ENCODE measurements around the gene HDLBP. TPM values are rescaled to one million over a fixed set of nuclear protein-coding genes. Genes with fewer than 3 reads are reported as not detected.

The HDLBP gene
- polyA plus RNA-seq, 4 donors: 136 to 394 (median 171) TPM

- DNase-seq: no peak
- H3K4me3 ChIP-seq (ENCODE audit: low read depth in 1 of 3, low read length in 3 of 3): no peak overlapping the region
- no peaks in the 10 kb centered on the region for H3K4me1 ChIP-seq (ENCODE audit: control insufficient read depth in 3 of 3, insufficient read depth in 2 of 3, low read depth in 1 of 3, low read length in 2 of 3)
- no peak overlapping the region for H3K27ac ChIP-seq (ENCODE audit: low read depth in 1 of 3, low read length in 2 of 3)
- no peaks in the 10 kb centered on the region for H3K27me3 ChIP-seq (ENCODE audit: control insufficient read depth in 3 of 3, insufficient read depth in 3 of 3, low read length in 3 of 3)
- FAIRE-seq: no peak
- no peaks in the 10 kb centered on the region for H3K36me3 ChIP-seq (ENCODE audit: control insufficient read depth in 3 of 3, insufficient read depth in 2 of 3, low read depth in 1 of 3, low read length in 3 of 3)
- WGBS, 3 donors: 57 to 77% (median 71%) methylated on average over 10 of the region's 10 CpGs
- H3K9me3 ChIP-seq (ENCODE audit: control insufficient read depth in 2 of 2, insufficient read depth in 1 of 2, low read depth in 1 of 2, low read length in 1 of 2): no peaks in the 10 kb centered on the region
Observed at GRCh38 chr2:241204010-241204384, 111.5 kb downstream of the HDLBP start.

GRCh38 chr2:241203218-241204009, 112.1 kb downstream of the HDLBP start:
- no peak for DNase-seq
- no peak overlapping the region for H3K27ac ChIP-seq (ENCODE audit: low read depth in 1 of 3, low read length in 2 of 3)
- WGBS, 3 donors: 92 to 94% (median 93%) methylated on average over 23 to 27 of the region's 27 CpGs
- H3K36me3 ChIP-seq (ENCODE audit: control insufficient read depth in 3 of 3, insufficient read depth in 2 of 3, low read depth in 1 of 3, low read length in 3 of 3): no peaks in the 10 kb centered on the region
- no peak for FAIRE-seq
- H3K4me1 ChIP-seq (ENCODE audit: control insufficient read depth in 3 of 3, insufficient read depth in 2 of 3, low read depth in 1 of 3, low read length in 2 of 3): no peaks in the 10 kb centered on the region
- no peaks in the 10 kb centered on the region for H3K27me3 ChIP-seq (ENCODE audit: control insufficient read depth in 3 of 3, insufficient read depth in 3 of 3, low read length in 3 of 3)
- no peak overlapping the region for H3K4me3 ChIP-seq (ENCODE audit: low read depth in 1 of 3, low read length in 3 of 3)
- H3K9me3 ChIP-seq (ENCODE audit: control insufficient read depth in 2 of 2, insufficient read depth in 1 of 2, low read depth in 1 of 2, low read length in 1 of 2): no peaks in the 10 kb centered on the region

- FAIRE-seq: no peak
- Histone ChIP-seq H3K27ac (ENCODE audit: low read depth in 1 of 3, low read length in 2 of 3) (no peak overlapping the region), H3K27me3 (ENCODE audit: control insufficient read depth in 3 of 3, insufficient read depth in 3 of 3, low read length in 3 of 3) (no peaks in the 10 kb centered on the region), H3K4me3 (ENCODE audit: low read depth in 1 of 3, low read length in 3 of 3) (no peak overlapping the region), H3K4me1 (ENCODE audit: control insufficient read depth in 3 of 3, insufficient read depth in 2 of 3, low read depth in 1 of 3, low read length in 2 of 3) (no peaks in the 10 kb centered on the region), H3K36me3 (ENCODE audit: control insufficient read depth in 3 of 3, insufficient read depth in 2 of 3, low read depth in 1 of 3, low read length in 3 of 3) (no peaks in the 10 kb centered on the region), H3K9me3 (ENCODE audit: control insufficient read depth in 2 of 2, insufficient read depth in 1 of 2, low read depth in 1 of 2, low read length in 1 of 2) (no peaks in the 10 kb centered on the region)
- no peak for DNase-seq
- 76 to 86% (median 83%) methylated on average over 9 of the region's 9 CpGs for WGBS, 3 donors
Observed at GRCh38 chr2:241202681-241203080, 112.8 kb downstream of the HDLBP start.

GRCh38 chr2:241202268-241202585, 113.2 kb downstream of the HDLBP start:
- H3K36me3 ChIP-seq (ENCODE audit: control insufficient read depth in 3 of 3, insufficient read depth in 2 of 3, low read depth in 1 of 3, low read length in 3 of 3): no peaks in the 10 kb centered on the region
- no peaks in the 10 kb centered on the region for H3K27me3 ChIP-seq (ENCODE audit: control insufficient read depth in 3 of 3, insufficient read depth in 3 of 3, low read length in 3 of 3)
- no peak for DNase-seq
- H3K27ac ChIP-seq (ENCODE audit: low read depth in 1 of 3, low read length in 2 of 3): no peak overlapping the region
- WGBS, 3 donors: 85 to 92% (median 89%) methylated on average over 15 of the region's 15 CpGs
- no peak for FAIRE-seq
- H3K9me3 ChIP-seq (ENCODE audit: control insufficient read depth in 2 of 2, insufficient read depth in 1 of 2, low read depth in 1 of 2, low read length in 1 of 2): no peaks in the 10 kb centered on the region
- no peaks in the 10 kb centered on the region for H3K4me1 ChIP-seq (ENCODE audit: control insufficient read depth in 3 of 3, insufficient read depth in 2 of 3, low read depth in 1 of 3, low read length in 2 of 3)
- H3K4me3 ChIP-seq (ENCODE audit: low read depth in 1 of 3, low read length in 3 of 3): no peak overlapping the region

- no peaks in the 10 kb centered on the region for H3K4me1 ChIP-seq (ENCODE audit: control insufficient read depth in 3 of 3, insufficient read depth in 2 of 3, low read depth in 1 of 3, low read length in 2 of 3)
- H3K27ac ChIP-seq (ENCODE audit: low read depth in 1 of 3, low read length in 2 of 3): no peak overlapping the region
- no peak overlapping the region for H3K4me3 ChIP-seq (ENCODE audit: low read depth in 1 of 3, low read length in 3 of 3)
- DNase-seq: no peak
- no peaks in the 10 kb centered on the region for H3K36me3 ChIP-seq (ENCODE audit: control insufficient read depth in 3 of 3, insufficient read depth in 2 of 3, low read depth in 1 of 3, low read length in 3 of 3)
- WGBS, 3 donors: 87 to 91% (median 89%) methylated on average over 21 to 24 of the region's 24 CpGs
- no peak for FAIRE-seq
- H3K9me3 ChIP-seq (ENCODE audit: control insufficient read depth in 2 of 2, insufficient read depth in 1 of 2, low read depth in 1 of 2, low read length in 1 of 2): no peaks in the 10 kb centered on the region
- no peaks in the 10 kb centered on the region for H3K27me3 ChIP-seq (ENCODE audit: control insufficient read depth in 3 of 3, insufficient read depth in 3 of 3, low read length in 3 of 3)
Observed at GRCh38 chr2:241201445-241202267, 113.8 kb downstream of the HDLBP start.

GRCh38 chr2:241200822-241201395, 114.6 kb downstream of the HDLBP start:
- WGBS, 3 donors: 73 to 86% (median 81%) methylated on average over 21 of the region's 21 CpGs
- DNase-seq: no peak
- no peaks in the 10 kb centered on the region for H3K36me3 ChIP-seq (ENCODE audit: control insufficient read depth in 3 of 3, insufficient read depth in 2 of 3, low read depth in 1 of 3, low read length in 3 of 3)

GRCh38 chr2:241199897-241200821, 115.3 kb downstream of the HDLBP start:
- no peak for FAIRE-seq
- H3K4me3 ChIP-seq (ENCODE audit: low read depth in 1 of 3, low read length in 3 of 3): no peak overlapping the region
- WGBS, 3 donors: 87 to 88% (median 87%) methylated on average over 42 of the region's 42 CpGs
- no peaks in the 10 kb centered on the region for H3K4me1 ChIP-seq (ENCODE audit: control insufficient read depth in 3 of 3, insufficient read depth in 2 of 3, low read depth in 1 of 3, low read length in 2 of 3)
- H3K9me3 ChIP-seq (ENCODE audit: control insufficient read depth in 2 of 2, insufficient read depth in 1 of 2, low read depth in 1 of 2, low read length in 1 of 2): no peaks in the 10 kb centered on the region
- H3K27ac ChIP-seq (ENCODE audit: low read depth in 1 of 3, low read length in 2 of 3): no peak overlapping the region
- H3K27me3 ChIP-seq (ENCODE audit: control insufficient read depth in 3 of 3, insufficient read depth in 3 of 3, low read length in 3 of 3): no peaks in the 10 kb centered on the region
- H3K36me3 ChIP-seq (ENCODE audit: control insufficient read depth in 3 of 3, insufficient read depth in 2 of 3, low read depth in 1 of 3, low read length in 3 of 3): no peaks in the 10 kb centered on the region
- no peak for DNase-seq

More at GRCh38 chr2:241200822-241201395, 114.6 kb downstream of the HDLBP start:
- Histone ChIP-seq H3K4me3 (ENCODE audit: low read depth in 1 of 3, low read length in 3 of 3) (no peak overlapping the region), H3K9me3 (ENCODE audit: control insufficient read depth in 2 of 2, insufficient read depth in 1 of 2, low read depth in 1 of 2, low read length in 1 of 2) (no peaks in the 10 kb centered on the region), H3K27me3 (ENCODE audit: control insufficient read depth in 3 of 3, insufficient read depth in 3 of 3, low read length in 3 of 3) (no peaks in the 10 kb centered on the region), H3K4me1 (ENCODE audit: control insufficient read depth in 3 of 3, insufficient read depth in 2 of 3, low read depth in 1 of 3, low read length in 2 of 3) (no peaks in the 10 kb centered on the region), H3K27ac (ENCODE audit: low read depth in 1 of 3, low read length in 2 of 3) (no peak overlapping the region)
- no peak for FAIRE-seq

- Histone ChIP-seq H3K27me3 (ENCODE audit: control insufficient read depth in 3 of 3, insufficient read depth in 3 of 3, low read length in 3 of 3) (no peaks in the 10 kb centered on the region), H3K27ac (ENCODE audit: low read depth in 1 of 3, low read length in 2 of 3) (no peak overlapping the region), H3K9me3 (ENCODE audit: control insufficient read depth in 2 of 2, insufficient read depth in 1 of 2, low read depth in 1 of 2, low read length in 1 of 2) (no peaks in the 10 kb centered on the region), H3K4me3 (ENCODE audit: low read depth in 1 of 3, low read length in 3 of 3) (no peak overlapping the region), H3K4me1 (ENCODE audit: control insufficient read depth in 3 of 3, insufficient read depth in 2 of 3, low read depth in 1 of 3, low read length in 2 of 3) (no peaks in the 10 kb centered on the region), H3K36me3 (ENCODE audit: control insufficient read depth in 3 of 3, insufficient read depth in 2 of 3, low read depth in 1 of 3, low read length in 3 of 3) (no peaks in the 10 kb centered on the region)
- FAIRE-seq: no peak
- DNase-seq: no peak
- WGBS, 3 donors: 86 to 90% (median 88%) methylated on average over 14 to 16 of the region's 16 CpGs
Observed at GRCh38 chr2:241199286-241199685, 116.2 kb downstream of the HDLBP start.

Data from small intestine (tissue), 7 donors.